H1 (cell line): ENCODE measurements around the gene LRRC28. TPM values are rescaled to one million over a fixed set of nuclear protein-coding genes. Genes with fewer than 3 reads are reported as not detected.
A peak's percentile ranks its signal among the peaks of the same experiment; 100 is the strongest.

Source experiments
- CTCF ChIA-PET: fragments of 300-600 bp; sonication (Branson Sonifier 250); formaldehyde crosslinking; loops from one replicate; lab custom pipeline; 2021; ENCODE audit not compliant: partially characterized antibody; lab: Charles Lee
- POLR2A ChIA-PET: fragments of 300-600 bp; sonication (Branson Sonifier 250); formaldehyde crosslinking; loops from one replicate; lab custom pipeline; 2021; ENCODE audit warnings: inconsistent platforms; ENCODE audit not compliant: partially characterized antibody; lab: Charles Lee
- DNase-seq, 2 experiments: peaks; one replicate each; pipeline versions ENCODE4 v3.0.0 to v3.0.0-alpha.2; 2010 to 2022; ENCODE audit warnings: low spot score in 2 of 2, low read depth in 1 of 2, mixed read lengths in 1 of 2
- FAIRE-seq: peaks from 2 replicates; lab custom pipeline; 2011; peaks lifted over from hg19 to GRCh38; lab: Jason Lieb, UNC
- H2AFZ ChIP-seq: 2 replicates; pipeline ENCODE4 v1.8.1; 2012; ENCODE audit warnings: low read length, inconsistent platforms
- H2AK5ac ChIP-seq: 2 replicates; pipeline ENCODE4 v1.6.1; 2013; ENCODE audit warnings: low read depth, low read length
- H2BK120ac ChIP-seq: replicated peaks from 2 replicates; pipeline ENCODE3; 2013; ENCODE audit warnings: low read depth, low read length, inconsistent platforms
- H2BK12ac ChIP-seq: 2 replicates; pipeline ENCODE4 v1.6.1; 2013; ENCODE audit warnings: low read depth, low read length
- H2BK15ac ChIP-seq: 2 replicates; pipeline ENCODE4 v1.6.1; 2013; ENCODE audit warnings: low read length
- H2BK20ac ChIP-seq: 2 replicates; pipeline ENCODE4 v1.6.1; 2013; ENCODE audit warnings: low read length
- H2BK5ac ChIP-seq: 2 replicates; pipeline ENCODE4 v1.6.1; 2013; ENCODE audit warnings: low read depth, low read length
- H3K14ac ChIP-seq: 2 replicates; pipeline ENCODE4 v1.6.1; 2013; ENCODE audit warnings: inconsistent platforms; ENCODE audit not compliant: insufficient read length
- H3K18ac ChIP-seq: 2 replicates; pipeline ENCODE4 v1.6.1; 2013; ENCODE audit warnings: low read length; ENCODE audit errors: extremely low read depth
- H3K23ac ChIP-seq: 2 replicates; pipeline ENCODE4 v1.6.1; 2013; ENCODE audit warnings: inconsistent platforms; ENCODE audit not compliant: insufficient read length
- H3K23me2 ChIP-seq: 2 replicates; pipeline ENCODE4 v1.6.1; 2013; ENCODE audit warnings: low read depth, low read length
- H3K27ac ChIP-seq: 2 replicates; pipeline ENCODE4 v1.6.1; 2011; ENCODE audit warnings: low read depth, low read length, inconsistent platforms
- H3K27me3 ChIP-seq, 4 experiments: replicated peaks in 1 of 4; 1 replicate in 1 of 4; 2 replicates in 3 of 4; pipeline versions ENCODE4 v1.6.1 to v1.8.1; 2011 to 2013; ENCODE audit warnings: low read length in 3 of 4, mild to moderate bottlenecking in 3 of 4, inconsistent platforms in 2 of 4, mixed read lengths in 2 of 4, moderate library complexity in 1 of 4; ENCODE audit not compliant: control insufficient read depth in 3 of 4, insufficient read depth in 3 of 4; ENCODE audit errors: extremely low read depth in 1 of 4
- H3K36me3 ChIP-seq, 4 experiments: 2 replicates each; pipeline versions ENCODE4 v1.6.1 to v1.8.1; 2011 to 2013; ENCODE audit warnings: mild to moderate bottlenecking in 4 of 4, low read length in 3 of 4, moderate library complexity in 2 of 4, control low read depth in 1 of 4, inconsistent platforms in 1 of 4; ENCODE audit not compliant: insufficient read depth in 4 of 4, control insufficient read depth in 2 of 4
- H3K4ac ChIP-seq: replicated peaks from 2 replicates; pipeline ENCODE3; 2013; ENCODE audit warnings: low read length, low read depth, mixed read lengths, inconsistent platforms; ENCODE audit not compliant: insufficient read length
- H3K4me1 ChIP-seq, 4 experiments: replicated peaks in 1 of 4; 1 replicate in 1 of 4; 2 replicates in 3 of 4; pipeline versions ENCODE4 v1.6.1 to v1.8.1; 2011 to 2013; ENCODE audit warnings: low read length in 3 of 4, inconsistent platforms in 2 of 4, mixed read lengths in 1 of 4; ENCODE audit not compliant: insufficient read depth in 4 of 4, control insufficient read depth in 3 of 4
- H3K4me2 ChIP-seq, 2 experiments: 2 replicates each; pipeline versions ENCODE4 v1.6.1 to v1.8.1; 2011 to 2013; ENCODE audit warnings: low read depth in 2 of 2, low read length in 2 of 2, control low read depth in 1 of 2, inconsistent platforms in 1 of 2, mild to moderate bottlenecking in 1 of 2; ENCODE audit not compliant: insufficient read depth in 1 of 2
- H3K4me3 ChIP-seq, 4 experiments: fragments of 200-600, 300-600 bp in 1 of 4; sonication (generic), shearing (Covaris generic), sonication (Bioruptor Twin) in 1 of 4; 2 replicates each; pipeline versions ENCODE4 v1.5.1 to v1.8.1; 2011 to 2016; ENCODE audit warnings: low read length in 4 of 4, low read depth in 3 of 4, control low read depth in 2 of 4, inconsistent platforms in 2 of 4, mild to moderate bottlenecking in 2 of 4, mixed read lengths in 1 of 4, moderate library complexity in 1 of 4; ENCODE audit not compliant: insufficient read depth in 2 of 4; ENCODE audit errors: extremely low read depth in 1 of 4
- H3K56ac ChIP-seq: replicated peaks from 2 replicates; pipeline ENCODE3; 2013; ENCODE audit warnings: low read depth, mild to moderate bottlenecking, mixed read lengths, low read length, inconsistent platforms; ENCODE audit not compliant: insufficient read length
- H3K79me1 ChIP-seq: 2 replicates; pipeline ENCODE4 v1.6.1; 2013; ENCODE audit warnings: low read depth, low read length, control low read depth
- H3K79me2 ChIP-seq, 2 experiments: 2 replicates each; pipeline versions ENCODE4 v1.6.1 to v1.8.1; 2012 to 2013; ENCODE audit warnings: low read length in 2 of 2, mild to moderate bottlenecking in 2 of 2, inconsistent platforms in 1 of 2; ENCODE audit not compliant: insufficient read depth in 2 of 2, control insufficient read depth in 1 of 2
- H3K9ac ChIP-seq, 4 experiments: replicated peaks in 1 of 4; 1 replicate in 1 of 4; 2 replicates in 3 of 4; pipeline versions ENCODE4 v1.6.1 to v1.8.1; 2011 to 2013; ENCODE audit warnings: low read depth in 3 of 4, low read length in 3 of 4, control low read depth in 2 of 4, mild to moderate bottlenecking in 2 of 4, moderate library complexity in 2 of 4, inconsistent platforms in 1 of 4; ENCODE audit errors: extremely low read depth in 1 of 4
- H3K9me3 ChIP-seq, 2 experiments: 2 replicates each; pipeline versions ENCODE4 v1.6.1 to v1.8.1; 2012 to 2013; ENCODE audit warnings: mild to moderate bottlenecking in 2 of 2, moderate library complexity in 2 of 2, control low read depth in 1 of 2, inconsistent platforms in 1 of 2, low read depth in 1 of 2, low read length in 1 of 2, mixed read lengths in 1 of 2; ENCODE audit not compliant: insufficient read depth in 2 of 2
- H4K20me1 ChIP-seq, 2 experiments: replicated peaks in 1 of 2; 2 replicates each; pipeline versions ENCODE3 to v1.8.1; 2011 to 2013; ENCODE audit warnings: inconsistent platforms in 2 of 2, low read length in 2 of 2, mild to moderate bottlenecking in 1 of 2; ENCODE audit not compliant: insufficient read depth in 2 of 2, control insufficient read depth in 1 of 2
- H4K5ac ChIP-seq: 2 replicates; pipeline ENCODE4 v1.6.1; 2013; ENCODE audit warnings: low read length, low read depth, mixed read lengths, inconsistent platforms; ENCODE audit not compliant: insufficient read length
- H4K8ac ChIP-seq: 2 replicates; pipeline ENCODE4 v1.8.0; 2013; ENCODE audit warnings: mild to moderate bottlenecking, moderate library complexity, low read length, inconsistent platforms; ENCODE audit not compliant: insufficient read depth; ENCODE audit errors: extremely low read depth
- H4K91ac ChIP-seq: replicated peaks from 2 replicates; pipeline ENCODE3; 2013; ENCODE audit warnings: low read length, mixed read lengths, inconsistent platforms; ENCODE audit not compliant: insufficient read length
- CHD1 ChIP-seq: IDR thresholded peaks from 2 replicates; pipeline ENCODE4 v1.6.1; 2012; ENCODE audit warnings: low read depth, low read length, improper control_type of control experiment
- JUND ChIP-seq: IDR thresholded peaks from 2 replicates; pipeline ENCODE4 v1.6.1; 2011; ENCODE audit warnings: mild to moderate bottlenecking, improper control_type of control experiment, low read length
- KDM4A ChIP-seq: IDR thresholded peaks from one replicate; pipeline ENCODE4 v1.7.1; 2012; ENCODE audit warnings: low read depth, mild to moderate bottlenecking, moderate library complexity, low read length, inconsistent platforms; ENCODE audit not compliant: severe bottlenecking
- NANOG ChIP-seq: IDR thresholded peaks from 2 replicates; pipeline ENCODE4 v1.6.1; 2011; ENCODE audit warnings: low read length, low read depth, mild to moderate bottlenecking, inconsistent platforms; ENCODE audit not compliant: insufficient read depth, poor library complexity, severe bottlenecking
- POLR2A ChIP-seq, 2 experiments: IDR thresholded peaks; 1 replicate in 1 of 2; 2 replicates in 1 of 2; pipeline ENCODE4 v1.6.1; 2011; ENCODE audit warnings: low read depth in 2 of 2, low read length in 2 of 2, mild to moderate bottlenecking in 2 of 2; ENCODE audit errors: control extremely low read depth in 1 of 2
- POLR2AphosphoS5 ChIP-seq: IDR thresholded peaks from 2 replicates; pipeline ENCODE4 v1.6.1; 2011; ENCODE audit warnings: low read depth, low read length
- RNF2 ChIP-seq: fragments of 200-900, 300-1000 bp; sonication (generic); IDR thresholded peaks from 2 replicates; pipeline ENCODE4 v1.7.1; 2016; ENCODE audit warnings: borderline replicate concordance, low read depth, mild to moderate bottlenecking, antibody characterized with exemption, low read length; ENCODE audit not compliant: poor library complexity, severe bottlenecking; ENCODE audit errors: missing control alignments
- RXRA ChIP-seq: IDR thresholded peaks from 2 replicates; pipeline ENCODE4 v1.6.1; 2011; ENCODE audit warnings: low read depth, mild to moderate bottlenecking, low read length, moderate library complexity; ENCODE audit not compliant: insufficient read depth
- SIX5 ChIP-seq: IDR thresholded peaks from 2 replicates; pipeline ENCODE4 v1.6.1; 2011; ENCODE audit warnings: mild to moderate bottlenecking, low read depth, low read length
- SRF ChIP-seq: IDR thresholded peaks from 2 replicates; pipeline ENCODE4 v1.6.1; 2011; ENCODE audit warnings: mild to moderate bottlenecking, low read depth, low read length, moderate library complexity
- USF2 ChIP-seq: IDR thresholded peaks from 2 replicates; pipeline ENCODE4 v1.6.1; 2011; ENCODE audit warnings: low read length, improper control_type of control experiment
- WGBS, 2 experiments: shearing (Covaris generic) in 1 of 2; methylation state at CpG; one replicate each; pipeline versions ENCODE4 v1.1.6 to v1.1.7; 2013 to 2015; ENCODE audit warnings: low lambda C conversion rate in 2 of 2, mixed read lengths in 2 of 2, inconsistent platforms in 1 of 2, low coverage in 1 of 2, missing lambda C conversion rate in 1 of 2; ENCODE audit not compliant: insufficient replicate concordance in 2 of 2, insufficient coverage in 1 of 2, insufficient read length in 1 of 2; ENCODE audit errors: extremely low coverage in 1 of 2, missing lambda C conversion rate in 1 of 2; 5-methylcytosine and 5-hydroxymethylcytosine counted together
- polyA plus RNA-seq, 7 experiments: library from polyadenylated mRNA; depleted of rRNA in 3 of 7; stranded (reverse) in 5 of 7; unstranded in 2 of 7; fragments of >200 nt in 5 of 7; fragments of 200-250 nt in 2 of 7; gene quantifications; 1 replicate in 5 of 7; 2 replicates in 1 of 7; 4 replicates in 1 of 7; pipeline versions ENCODE4 v1.2.1 to v1.2.3, GENCODE V29; 2011 to 2013; ENCODE audit warnings: missing spikeins in 2 of 7, mixed read lengths in 2 of 7
- total RNA-seq: library from RNA; stranded (reverse); fragmentation: NEBNext Ultra II Directional; extraction: Animal tissue kit (Norgen Biotek cat#: 25700); gene quantifications from 2 replicates; pipeline ENCODE4 v1.2.1, GENCODE V29; 2021
- TF ChIP-seq, protein P1 (sequence below): IDR thresholded peaks from 2 replicates; pipeline ENCODE4 v1.6.1; 2012; ENCODE audit warnings: inconsistent platforms

The LRRC28 gene
- total and polyA plus RNA-seq, 2 of the 8 experiments (the other 6 are each of a cell fraction or from before 2014, with no cell fraction given): 20.2 to 23.3 TPM

- Histone ChIP-seq H3K14ac (no peak overlapping the region), H4K5ac (no peak overlapping the region), H3K9me3 (no peaks in the 10 kb centered on the region), H3K9ac (no peak overlapping the region), H3K36me3 (no peaks in the 10 kb centered on the region), H3K18ac (no peak overlapping the region), H2AFZ (no peak overlapping the region), H3K56ac (no peak overlapping the region), H2BK5ac (no peak overlapping the region), H3K4me3 (peak overlapping the region in 3 of 4 experiments; percentile 84 to 88 (median 87); a peak in 4 of 8 replicates), H4K20me1 (no peaks in the 10 kb centered on the region), H3K23me2 (peaks cover 5% of the 10 kb centered on the region; the same call in 1 of the 2 replicates), H3K79me1 (peaks cover 4% of the 10 kb centered on the region; the same call in 1 of the 2 replicates), H2BK12ac (no peak overlapping the region), H3K27ac (no peak overlapping the region), H3K23ac (no peak overlapping the region), H2BK15ac (no peak overlapping the region), H3K79me2 (peaks cover 0 to 17% of the 10 kb centered on the region in 2 experiments; a peak in 2 of 4 replicates), H3K4ac (no peak overlapping the region), H2BK120ac (no peak overlapping the region), H2AK5ac (no peak overlapping the region), H3K4me2 (peak overlapping the region; percentile 60 to 80; a peak in 3 of 4 replicates), H2BK20ac (no peak overlapping the region), H3K4me1 (peaks cover 0 to 3% (median under 1%) of the 10 kb centered on the region in 4 experiments; a peak in 4 of 7 replicates), H3K27me3 (no peaks in the 10 kb centered on the region), H4K8ac (no peak overlapping the region), H4K91ac (no peak overlapping the region)
- WGBS, 2 experiments: 84% methylated on average over 7 of the region's 7 CpGs; no CpG with 5 or more reads in 1 of the 2 experiments
- DNase-seq (no peak), FAIRE-seq (no peak)
- ChIA-PET POLR2A (interaction anchor here (2.1 kb wide), 1 partner anchor 11 kb away, joined by 7 read pairs; no protein-coding TSS in a partner anchor), CTCF (interaction anchor here (0.6 to 1.8 kb wide), 5 partner anchors 10 to 504 kb away, joined by 3 to 5 read pairs (median 3); no protein-coding TSS in a partner anchor)
- TF ChIP-seq CHD1: no peak
- no peak for TF ChIP-seq USF2
- no peak for TF ChIP-seq JUND
- TF ChIP-seq POLR2A (IDR thresholded peaks at IDR 0.05; ENCODE audit: control extremely low read depth in 1 of 2, low read depth in 2 of 2, low read length in 2 of 2): no peak
- TF ChIP-seq KDM4A: no peak
- TF ChIP-seq RXRA: no peak
- no peak for TF ChIP-seq POLR2AphosphoS5
- no peak for TF ChIP-seq SIX5
- TF ChIP-seq, protein P1, sequence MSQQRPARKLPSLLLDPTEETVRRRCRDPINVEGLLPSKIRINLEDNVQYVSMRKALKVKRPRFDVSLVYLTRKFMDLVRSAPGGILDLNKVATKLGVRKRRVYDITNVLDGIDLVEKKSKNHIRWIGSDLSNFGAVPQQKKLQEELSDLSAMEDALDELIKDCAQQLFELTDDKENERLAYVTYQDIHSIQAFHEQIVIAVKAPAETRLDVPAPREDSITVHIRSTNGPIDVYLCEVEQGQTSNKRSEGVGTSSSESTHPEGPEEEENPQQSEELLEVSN: no peak
- no peak for TF ChIP-seq SRF
- TF ChIP-seq RNF2: no peak
- no peak for TF ChIP-seq NANOG
Measured at GRCh38 chr15:99252326-99252725, 1.0 kb downstream of the LRRC28 start.
